Trophoblast cell (in vitro differentiated cells and primary cell): ENCODE results near the gene PRR32. TPM values are rescaled to one million over a fixed set of nuclear protein-coding genes. Genes with fewer than 3 reads are reported as not detected.

Experiments
- DNase-seq, 2 donors: peaks; one replicate each; pipeline ENCODE4 v3.0.0-alpha.2; 2016
- H2AFZ ChIP-seq: 2 replicates; pipeline ENCODE4 v1.6.1; 2013; ENCODE audit warnings: low read length, moderate library complexity, mild to moderate bottlenecking; ENCODE audit not compliant: insufficient read depth, poor library complexity
- H2AK5ac ChIP-seq: 2 replicates; pipeline ENCODE4 v1.6.1; 2013; ENCODE audit warnings: mild to moderate bottlenecking, low read length
- H2BK120ac ChIP-seq: 2 replicates; pipeline ENCODE4 v1.6.1; 2013; ENCODE audit warnings: low read length, mild to moderate bottlenecking, moderate library complexity; ENCODE audit not compliant: insufficient read depth, poor library complexity
- H2BK12ac ChIP-seq: 2 replicates; pipeline ENCODE4 v1.6.1; 2013; ENCODE audit warnings: mild to moderate bottlenecking, low read length, moderate library complexity
- H2BK5ac ChIP-seq: 2 replicates; pipeline ENCODE4 v1.6.1; 2013; ENCODE audit warnings: low read length, low read depth, moderate library complexity, mild to moderate bottlenecking; ENCODE audit not compliant: poor library complexity
- H3K14ac ChIP-seq: 2 replicates; pipeline ENCODE4 v1.6.1; 2013; ENCODE audit warnings: mild to moderate bottlenecking, low read length
- H3K18ac ChIP-seq: 2 replicates; pipeline ENCODE4 v1.6.1; 2013; ENCODE audit warnings: mild to moderate bottlenecking, low read length
- H3K23ac ChIP-seq: 2 replicates; pipeline ENCODE4 v1.6.1; 2013; ENCODE audit warnings: low read length
- H3K27ac ChIP-seq: 2 replicates; pipeline ENCODE4 v1.5.1; 2013; ENCODE audit warnings: low read depth, mild to moderate bottlenecking, inconsistent platforms, low read length, moderate library complexity
- H3K27me3 ChIP-seq: 2 replicates; pipeline ENCODE4 v1.6.1; 2013; ENCODE audit warnings: inconsistent platforms, mild to moderate bottlenecking, low read length, moderate library complexity; ENCODE audit not compliant: insufficient read depth
- H3K36me3 ChIP-seq, 2 experiments: 1 replicate in 1 of 2; 2 replicates in 1 of 2; pipeline ENCODE4 v1.6.1; 2013; ENCODE audit warnings: low read length in 2 of 2, mild to moderate bottlenecking in 2 of 2, moderate library complexity in 1 of 2; ENCODE audit not compliant: insufficient read depth in 2 of 2, control insufficient read depth in 1 of 2
- H3K4ac ChIP-seq: 2 replicates; pipeline ENCODE4 v1.6.1; 2013; ENCODE audit warnings: low read depth, mild to moderate bottlenecking, low read length, moderate library complexity
- H3K4me1 ChIP-seq, 2 experiments: 1 replicate in 1 of 2; 2 replicates in 1 of 2; pipeline ENCODE4 v1.6.1; 2013; ENCODE audit warnings: low read length in 2 of 2, mild to moderate bottlenecking in 2 of 2, moderate library complexity in 1 of 2; ENCODE audit not compliant: insufficient read depth in 2 of 2, control insufficient read depth in 1 of 2
- H3K4me2 ChIP-seq: 2 replicates; pipeline ENCODE4 v1.6.1; 2013; ENCODE audit warnings: inconsistent platforms, mild to moderate bottlenecking, low read length, moderate library complexity
- H3K4me3 ChIP-seq: 2 replicates; pipeline ENCODE4 v1.5.1; 2013; ENCODE audit warnings: mild to moderate bottlenecking, low read depth, low read length, inconsistent platforms
- H3K79me1 ChIP-seq: one replicate; pipeline ENCODE4 v1.6.1; 2013; ENCODE audit warnings: low read length
- H3K79me2 ChIP-seq: 2 replicates; pipeline ENCODE4 v1.6.1; 2013; ENCODE audit warnings: low read length, mild to moderate bottlenecking; ENCODE audit not compliant: control insufficient read depth, insufficient read depth, poor library complexity
- H3K9ac ChIP-seq: 2 replicates; pipeline ENCODE4 v1.6.1; 2013; ENCODE audit warnings: mild to moderate bottlenecking, low read length
- H3K9me3 ChIP-seq: 2 replicates; pipeline ENCODE4 v1.6.1; 2013; ENCODE audit warnings: low read depth, mild to moderate bottlenecking, control low read depth, inconsistent platforms, low read length; ENCODE audit not compliant: insufficient read depth
- H4K12ac ChIP-seq: 2 replicates; pipeline ENCODE4 v1.6.1; 2013; ENCODE audit warnings: low read depth, mild to moderate bottlenecking, low read length, moderate library complexity
- H4K8ac ChIP-seq: 2 replicates; pipeline ENCODE4 v1.6.1; 2013; ENCODE audit warnings: low read depth, mild to moderate bottlenecking, low read length, moderate library complexity
- H4K91ac ChIP-seq: one replicate; pipeline ENCODE4 v1.6.1; 2013; ENCODE audit warnings: low read depth, mild to moderate bottlenecking, low read length, moderate library complexity
- WGBS: extraction: QIAGEN DNeasy Blood & Tissue Kit; methylation state at CpG from one replicate; pipeline ENCODE4 v1.1.7; 2013; ENCODE audit warnings: missing lambda C conversion rate; ENCODE audit not compliant: insufficient read length, insufficient coverage; ENCODE audit errors: extremely low coverage; 5-methylcytosine and 5-hydroxymethylcytosine counted together
- polyA plus RNA-seq: library from polyadenylated mRNA; stranded (reverse); fragments of 200-250 nt; gene quantifications from 2 replicates; pipeline ENCODE4 v1.2.3, GENCODE V29; 2013

Gene PRR32
- polyA plus RNA-seq, result not detected in 2 replicates

GRCh38 chrX:126819429-126819828, at the start of gene PRR32:
TSS of gene PRR32 (plus strand) at chrX:126819729. CDS start at chrX:126819844, 115 bp downstream.
- Histone ChIP-seq H4K8ac (no peak within 1 kb of the TSS), H3K4me2 (no peak within 1 kb of the TSS), H2BK120ac (no peak within 1 kb of the TSS), H3K27me3 (no peaks in the 10 kb centered on the region), H3K79me1 (no peaks in the 10 kb centered on the region), H3K14ac (no peak within 1 kb of the TSS), H3K4me3 (no peak within 1 kb of the TSS), H3K36me3 (no peaks in the 10 kb centered on the region), H3K4ac (no peak within 1 kb of the TSS), H2AK5ac (no peak within 1 kb of the TSS), H4K12ac (no peak within 1 kb of the TSS), H3K4me1 (no peaks in the 10 kb centered on the region), H3K9me3 (no peaks in the 10 kb centered on the region), H3K9ac (no peak within 1 kb of the TSS), H3K79me2 (no peaks in the 10 kb centered on the region), H3K23ac (no peak within 1 kb of the TSS), H3K18ac (no peak within 1 kb of the TSS), H2BK12ac (no peak within 1 kb of the TSS), H4K91ac (no peak within 1 kb of the TSS), H3K27ac (no peak within 1 kb of the TSS), H2AFZ (no peak within 1 kb of the TSS), H2BK5ac (no peak within 1 kb of the TSS)
- DNase-seq, result no peak

GRCh38 chrX:126770179-126770578, 49.4 kb upstream of the PRR32 start:
- H4K91ac ChIP-seq, result no peak overlapping the region
- H3K79me2 ChIP-seq, result no peaks in the 10 kb centered on the region
- H3K18ac ChIP-seq, result no peak overlapping the region
- no peaks in the 10 kb centered on the region for H3K9me3 ChIP-seq
- H3K23ac ChIP-seq, result no peak overlapping the region
- no peaks in the 10 kb centered on the region for H3K27me3 ChIP-seq
- H3K27ac ChIP-seq, result no peak overlapping the region
- peak in 1 of 2 donors; percentile 68 for DNase-seq
- H3K4me1 ChIP-seq, result no peaks in the 10 kb centered on the region
- no peak overlapping the region for H2BK12ac ChIP-seq
- no peak overlapping the region for H2BK5ac ChIP-seq
- H4K8ac ChIP-seq, result no peak overlapping the region
- H2AFZ ChIP-seq, result no peak overlapping the region
- H3K4me2 ChIP-seq, result no peak overlapping the region
- no peak overlapping the region for H2BK120ac ChIP-seq
- no peak overlapping the region for H3K14ac ChIP-seq
- no peak overlapping the region for H3K4ac ChIP-seq
- H3K9ac ChIP-seq, result no peak overlapping the region
- no peaks in the 10 kb centered on the region for H3K79me1 ChIP-seq
- no peak overlapping the region for H4K12ac ChIP-seq
- no peak overlapping the region for H2AK5ac ChIP-seq
- H3K36me3 ChIP-seq, result no peaks in the 10 kb centered on the region
- H3K4me3 ChIP-seq, result no peak overlapping the region
- WGBS, result no CpG with 5 or more reads among the region's 5 CpGs

GRCh38 chrX:126785539-126785938, 34.0 kb upstream of the PRR32 start:
- H3K4me3 ChIP-seq, result no peak overlapping the region
- no peak overlapping the region for H3K27ac ChIP-seq
- H2AK5ac ChIP-seq, result no peak overlapping the region
- H4K8ac ChIP-seq, result no peak overlapping the region
- H2BK120ac ChIP-seq, result no peak overlapping the region
- no peak overlapping the region for H4K91ac ChIP-seq
- WGBS, result no CpG with 5 or more reads among the region's 2 CpGs
- no peak overlapping the region for H2BK12ac ChIP-seq
- H3K14ac ChIP-seq, result no peak overlapping the region
- DNase-seq, result no peak
- no peak overlapping the region for H3K9ac ChIP-seq
- no peak overlapping the region for H3K4ac ChIP-seq
- H2BK5ac ChIP-seq, result no peak overlapping the region
- H3K27me3 ChIP-seq, result no peaks in the 10 kb centered on the region
- H3K18ac ChIP-seq, result no peak overlapping the region
- H3K36me3 ChIP-seq, result no peaks in the 10 kb centered on the region
- no peaks in the 10 kb centered on the region for H3K4me1 ChIP-seq
- H3K79me2 ChIP-seq, result no peaks in the 10 kb centered on the region
- no peak overlapping the region for H4K12ac ChIP-seq
- H3K4me2 ChIP-seq, result no peak overlapping the region
- no peaks in the 10 kb centered on the region for H3K79me1 ChIP-seq
- H3K23ac ChIP-seq, result no peak overlapping the region
- H3K9me3 ChIP-seq, result no peaks in the 10 kb centered on the region
- no peak overlapping the region for H2AFZ ChIP-seq

GRCh38 chrX:126799059-126799458, 20.5 kb upstream of the PRR32 start:
- no peak overlapping the region for H2AFZ ChIP-seq
- H3K18ac ChIP-seq, result no peak overlapping the region
- no peak overlapping the region for H4K12ac ChIP-seq
- H3K4me1 ChIP-seq, result no peaks in the 10 kb centered on the region
- no peak overlapping the region for H3K4me3 ChIP-seq
- no peak overlapping the region for H3K23ac ChIP-seq
- no peak overlapping the region for H2BK120ac ChIP-seq
- no peak overlapping the region for H3K4ac ChIP-seq
- no peak overlapping the region for H4K91ac ChIP-seq
- WGBS, result no CpG with 5 or more reads among the region's 1 CpG
- no peaks in the 10 kb centered on the region for H3K36me3 ChIP-seq
- no peak overlapping the region for H2BK5ac ChIP-seq
- no peak overlapping the region for H4K8ac ChIP-seq
- peak in 1 of 2 donors; percentile 50 for DNase-seq
- no peaks in the 10 kb centered on the region for H3K79me2 ChIP-seq
- H3K9me3 ChIP-seq, result no peaks in the 10 kb centered on the region
- no peak overlapping the region for H3K4me2 ChIP-seq
- no peaks in the 10 kb centered on the region for H3K79me1 ChIP-seq
- no peak overlapping the region for H2AK5ac ChIP-seq
- H3K14ac ChIP-seq, result no peak overlapping the region
- H3K27me3 ChIP-seq, result no peaks in the 10 kb centered on the region
- H3K9ac ChIP-seq, result no peak overlapping the region
- no peak overlapping the region for H2BK12ac ChIP-seq
- H3K27ac ChIP-seq, result no peak overlapping the region
